RPMI7951 (cell line): ENCODE measurements around the gene DEK. TPM values are rescaled to one million over a fixed set of nuclear protein-coding genes. Genes with fewer than 3 reads are reported as not detected.
"Not testable (repeated sequence)": the region's sequence is repeated elsewhere in the genome, so short reads cannot be mapped to it uniquely, and the experiment has no call there.

Experiments used
- DNase-seq: peaks from one replicate; pipeline ENCODE4 v3.0.0-alpha.2; 2012; ENCODE audit warnings: low read depth
- total RNA-seq: library from RNA; depleted of rRNA; stranded (reverse); fragments of >200 nt; shearing (Covaris generic); gene quantifications from 2 replicates; pipeline ENCODE4 v1.2.3, GENCODE V29; 2014; rRNA removed

Gene DEK
- total RNA-seq, 1 experiment from 2014 or later = 227 TPM

GRCh38 chr6:18204691-18205090 is 59.6 kb downstream of the DEK start:
- DNase-seq = no peak

- no peak for DNase-seq
Observed at GRCh38 chr6:18203786-18204185, 60.5 kb downstream of the DEK start.

GRCh38 chr6:18192026-18192425 is 72.3 kb downstream of the DEK start:
- DNase-seq = no peak

- DNase-seq = no peak
Observed at GRCh38 chr6:18189196-18189595, 75.1 kb downstream of the DEK start.

- no peak for DNase-seq
Observed at GRCh38 chr6:18187701-18188100, 76.6 kb downstream of the DEK start.

- DNase-seq = no peak
Observed at GRCh38 chr6:18186540-18187250, 77.6 kb downstream of the DEK start.

GRCh38 chr6:18186033-18186432 is 78.3 kb downstream of the DEK start:
- no peak for DNase-seq

- DNase-seq = no peak
Observed at GRCh38 chr6:18185624-18186023, 78.7 kb downstream of the DEK start.

- no peak for DNase-seq
Observed at GRCh38 chr6:18183766-18184165, 80.6 kb downstream of the DEK start.

DNA sequence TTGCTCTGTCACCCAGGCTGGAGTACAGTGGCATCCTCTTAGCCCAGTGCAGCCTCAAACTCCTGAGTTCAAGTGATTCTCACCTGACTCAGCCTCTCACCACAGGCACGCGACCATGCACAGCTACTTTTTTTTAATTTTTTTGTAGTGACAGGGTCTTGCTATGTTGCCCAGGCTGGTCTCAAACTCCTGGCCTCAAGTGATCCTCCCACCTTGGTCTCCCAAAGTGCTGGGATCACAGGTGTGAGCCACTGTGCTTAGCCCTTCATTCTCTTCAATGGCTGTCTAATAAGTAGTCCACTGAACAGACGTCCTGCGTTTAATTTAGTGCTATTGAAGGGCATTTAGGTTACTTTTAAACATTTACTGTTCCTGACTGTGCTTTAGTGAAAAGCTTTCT is 81.8 kb downstream of the DEK start:
- no peak for DNase-seq

- DNase-seq = no peak
Observed at GRCh38 chr6:18179770-18180356, 84.5 kb downstream of the DEK start.

- no peak for DNase-seq
Observed at GRCh38 chr6:18178960-18179615, 85.2 kb downstream of the DEK start.

DNA sequence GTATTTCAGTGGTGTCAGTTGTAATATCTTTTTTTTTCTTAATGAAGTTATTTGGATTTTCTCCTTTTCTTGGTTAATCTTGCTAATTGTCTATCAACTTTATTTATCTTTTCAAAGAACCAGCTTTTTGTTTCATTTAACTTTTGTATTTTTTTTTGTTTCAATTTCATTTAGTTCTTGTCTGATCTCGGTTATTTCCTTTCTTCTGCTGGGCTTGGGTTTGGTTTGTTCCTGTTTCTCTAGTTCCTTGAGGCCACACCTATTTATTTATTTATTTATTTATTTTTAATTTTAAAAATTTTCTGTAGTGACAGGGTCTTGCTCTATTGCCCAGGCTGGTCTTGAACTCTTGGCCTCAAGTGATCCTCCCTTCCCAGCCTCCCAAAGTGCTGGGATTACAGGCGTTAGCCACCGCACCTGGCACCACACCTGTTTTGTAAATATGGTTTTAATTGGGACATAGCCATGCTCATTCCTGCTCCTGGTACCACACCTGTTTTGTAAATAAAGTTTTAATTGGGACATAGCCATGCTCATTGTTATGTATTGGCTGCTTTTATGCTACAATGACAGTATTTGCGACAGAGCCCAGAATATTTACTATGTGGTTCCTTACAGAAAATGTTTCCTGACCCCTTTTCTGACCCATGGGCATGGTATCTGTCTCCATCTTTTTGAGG is 86.9 kb downstream of the DEK start:
- DNase-seq = no peak

- DNase-seq = not testable (repeated sequence)
Observed at GRCh38 chr6:18176198-18176597, 88.1 kb downstream of the DEK start.

Other genes with a start within 250 kb of the DEK start
- gene NHLRC1, start 141.9 kb downstream of the DEK start, total RNA-seq = 2.1 and 2.2 TPM in 2 replicates
- gene TPMT, start 109.5 kb downstream of the DEK start, total RNA-seq = 26.8 and 27.6 TPM in 2 replicates
- gene KDM1B, start 109.1 kb downstream of the DEK start, total RNA-seq = 7.9 and 12.5 TPM in 2 replicates
- 0.10 TPM in 1 of 2 replicates, not detected in the other for gene RNF144B, start 122.8 kb upstream of the DEK start, total RNA-seq